Suppressor macrophage treated with lipopolysaccharide for 1 hour (primary cell): ENCODE results near the gene POU2AF2.
"Not testable (repeated sequence)": the region's sequence is repeated elsewhere in the genome, so short reads cannot be mapped to it uniquely, and the experiment has no call there.

Experiments used
- DNase-seq, 3 donors: peaks; one replicate each; pipeline ENCODE4 v3.0.0-alpha.2; 2020 to 2022

The POU2AF2 gene

GRCh38 chr11:111305162-111305802 lies 59.8 kb downstream of the POU2AF2 start:
- no peak for DNase-seq

GRCh38 chr11:111305876-111306275 lies 60.4 kb downstream of the POU2AF2 start:
- DNase-seq: peak in 2 of 3 donors; percentile 9 to 16

GRCh38 chr11:111306321-111306720 lies 60.8 kb downstream of the POU2AF2 start:
- DNase-seq: no peak

- DNase-seq: no peak
Observed at GRCh38 chr11:111307472-111308108, 62.1 kb downstream of the POU2AF2 start.

GRCh38 chr11:111308140-111308539 lies 62.6 kb downstream of the POU2AF2 start:
- DNase-seq: no peak

- DNase-seq: no peak
Observed at GRCh38 chr11:111309215-111309915, 63.8 kb downstream of the POU2AF2 start.

- no peak for DNase-seq
Observed at GRCh38 chr11:111310088-111310487, 64.6 kb downstream of the POU2AF2 start.

GRCh38 chr11:111310723-111311122 lies 65.2 kb downstream of the POU2AF2 start:
- DNase-seq: no peak

- no peak for DNase-seq
Observed at GRCh38 chr11:111312076-111312475, 66.6 kb downstream of the POU2AF2 start.

- no peak for DNase-seq
Observed at GRCh38 chr11:111319296-111319695, 73.8 kb downstream of the POU2AF2 start.

- DNase-seq: not testable (repeated sequence)
Observed at GRCh38 chr11:111320199-111320598, 74.7 kb downstream of the POU2AF2 start.

GRCh38 chr11:111320728-111321568 lies 75.4 kb downstream of the POU2AF2 start:
- no peak for DNase-seq

GRCh38 chr11:111322534-111322933 lies 77.0 kb downstream of the POU2AF2 start:
- no peak for DNase-seq

GRCh38 chr11:111324277-111324720 lies 78.8 kb downstream of the POU2AF2 start:
- no peak for DNase-seq

GRCh38 chr11:111325259-111325658 lies 79.7 kb downstream of the POU2AF2 start:
- no peak for DNase-seq

- no peak for DNase-seq
Observed at GRCh38 chr11:111326824-111327223, 81.3 kb downstream of the POU2AF2 start.

- DNase-seq: no peak
Observed at GRCh38 chr11:111327908-111328624, 82.5 kb downstream of the POU2AF2 start.

GRCh38 chr11:111329306-111330204 lies 84.0 kb downstream of the POU2AF2 start:
- DNase-seq: no peak

GRCh38 chr11:111330234-111330893 lies 84.8 kb downstream of the POU2AF2 start:
- no peak for DNase-seq

- no peak for DNase-seq
Observed at GRCh38 chr11:111331711-111332479, 86.4 kb downstream of the POU2AF2 start.
